ENCODE measurements around the gene STK11.

- no peak for TF ChIP-seq POLR2A (IDR thresholded peaks at IDR 0.05)
- no peak for TF ChIP-seq CTCF (IDR thresholded peaks at IDR 0.05)
- no peak for TF ChIP-seq POLR2AphosphoS5 (IDR thresholded peaks at IDR 0.05)
Observed at GRCh38 chr19:1222394-1222793, 16.8 kb downstream of the STK11 start.

Measured in breast epithelium (tissue), 3 donors.